Cardiac atrium fibroblast (primary cell): ENCODE results near the gene AFG3L2. TPM values are rescaled to one million over a fixed set of nuclear protein-coding genes. Genes with fewer than 3 reads are reported as not detected.

Experiments
- total RNA-seq: library from RNA; depleted of rRNA; stranded (reverse); fragments of >200 nt; gene quantifications from 2 replicates; pipeline ENCODE4 v1.2.3, GENCODE V29; 2015

Gene AFG3L2
- 32.3 and 40.7 TPM in 2 replicates for total RNA-seq

GRCh38 chr18:12376754-12377555 lies at the start of gene AFG3L2:
AFG3L2 (minus strand) TSS chr18:12377227; CDS start chr18:12377082, 145 bp downstream.

GRCh38 chr18:12307701-12308385 lies 69.2 kb downstream of the AFG3L2 start, which contains the start of gene TUBB6:
TUBB6 (plus strand) TSS chr18:12308241; CDS start chr18:12308293, 52 bp downstream.

Other genes starting within 250 kb of the AFG3L2 start
- not detected in 2 replicates for gene CIDEA, start 122.9 kb downstream of the AFG3L2 start, total RNA-seq
- gene TUBB6, start 69.0 kb downstream of the AFG3L2 start, total RNA-seq, result 492 and 509 TPM in 2 replicates
- 1.8 and 4.2 TPM in 2 replicates for gene PRELID3A, start 30.7 kb upstream of the AFG3L2 start, total RNA-seq